Measurements from ENCODE around the gene PODXL2.

DNA sequence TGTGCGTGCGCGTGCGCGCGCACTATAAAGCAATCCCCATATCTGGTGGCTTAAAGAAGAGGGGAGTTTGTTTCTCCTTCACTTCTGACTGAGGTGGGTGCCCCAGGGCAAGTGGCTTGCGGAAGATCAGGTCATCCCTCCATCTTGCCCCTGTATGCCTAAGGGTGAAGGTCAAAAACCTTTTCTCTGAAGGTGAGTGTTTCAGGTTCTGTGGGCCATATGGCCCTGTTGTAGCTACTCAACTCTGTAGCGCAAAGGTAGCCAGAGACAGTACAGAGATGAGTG is 49.3 kb downstream of the PODXL2 start:
- no peak for TF ChIP-seq POLR2A (IDR thresholded peaks at IDR 0.05)
- TF ChIP-seq, protein P1, sequence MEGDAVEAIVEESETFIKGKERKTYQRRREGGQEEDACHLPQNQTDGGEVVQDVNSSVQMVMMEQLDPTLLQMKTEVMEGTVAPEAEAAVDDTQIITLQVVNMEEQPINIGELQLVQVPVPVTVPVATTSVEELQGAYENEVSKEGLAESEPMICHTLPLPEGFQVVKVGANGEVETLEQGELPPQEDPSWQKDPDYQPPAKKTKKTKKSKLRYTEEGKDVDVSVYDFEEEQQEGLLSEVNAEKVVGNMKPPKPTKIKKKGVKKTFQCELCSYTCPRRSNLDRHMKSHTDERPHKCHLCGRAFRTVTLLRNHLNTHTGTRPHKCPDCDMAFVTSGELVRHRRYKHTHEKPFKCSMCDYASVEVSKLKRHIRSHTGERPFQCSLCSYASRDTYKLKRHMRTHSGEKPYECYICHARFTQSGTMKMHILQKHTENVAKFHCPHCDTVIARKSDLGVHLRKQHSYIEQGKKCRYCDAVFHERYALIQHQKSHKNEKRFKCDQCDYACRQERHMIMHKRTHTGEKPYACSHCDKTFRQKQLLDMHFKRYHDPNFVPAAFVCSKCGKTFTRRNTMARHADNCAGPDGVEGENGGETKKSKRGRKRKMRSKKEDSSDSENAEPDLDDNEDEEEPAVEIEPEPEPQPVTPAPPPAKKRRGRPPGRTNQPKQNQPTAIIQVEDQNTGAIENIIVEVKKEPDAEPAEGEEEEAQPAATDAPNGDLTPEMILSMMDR (IDR thresholded peaks at IDR 0.05) = no peak
- TF ChIP-seq POLR2AphosphoS5 (IDR thresholded peaks at IDR 0.05) = no peak

Measured in breast epithelium (tissue), 3 donors.